ENCODE results near the gene SFMBT2. TPM values are rescaled to one million over a fixed set of nuclear protein-coding genes. Genes with fewer than 3 reads are reported as not detected.

SFMBT2 gene
- 1.8 and 3.5 TPM in 2 replicates for total RNA-seq (2014; rRNA removed; shearing (Covaris generic))

DNA sequence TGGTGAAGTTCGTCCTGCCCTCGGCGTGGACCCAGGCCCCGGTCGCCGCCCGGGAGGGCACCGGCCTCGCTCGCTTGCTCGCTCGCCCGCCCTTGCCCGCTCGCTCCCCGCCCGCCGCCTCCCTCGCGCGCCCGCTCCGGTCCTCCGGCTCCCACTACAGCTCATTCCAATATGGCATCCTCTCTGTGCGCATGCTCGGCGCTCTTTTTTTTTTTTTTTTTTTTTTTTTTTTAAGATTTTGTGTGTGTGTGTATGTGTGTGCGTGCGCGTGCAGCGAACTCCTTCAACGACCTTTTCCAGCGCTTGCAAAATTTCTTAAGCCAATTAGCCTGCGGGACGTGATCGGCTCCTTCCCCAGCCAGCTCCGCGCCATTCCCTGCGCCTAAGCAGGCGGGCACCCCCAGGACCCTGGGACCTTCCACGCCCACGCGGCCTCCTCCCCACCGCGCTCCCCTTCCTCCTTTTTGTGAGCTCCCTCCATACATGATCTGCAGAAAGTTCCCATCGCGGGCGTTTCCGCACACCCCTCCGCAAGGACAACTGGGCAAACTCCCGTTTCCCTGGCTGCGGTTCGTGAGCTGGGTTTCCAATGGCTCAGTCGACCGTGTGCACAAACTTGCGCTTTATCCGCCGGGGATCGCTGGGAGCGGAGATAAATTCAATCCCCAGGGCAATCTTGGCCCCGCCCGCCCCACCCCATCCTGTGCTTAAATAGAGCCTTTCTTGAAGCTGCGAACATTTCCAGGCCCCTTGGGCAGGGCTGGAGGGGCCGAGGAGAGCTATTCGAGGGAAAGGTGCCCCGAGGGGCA, at the start of gene SFMBT2:
SFMBT2 (minus strand) TSS at position 173 of the 809 bp plus-strand sequence. CDS start 29,136 bp downstream, outside the sequence.
- Histone ChIP-seq H3K4me3 (ENCODE audit: insufficient read depth, low read depth, low read length) (peak within 1 kb of the TSS; percentile 73), H3K36me3 (replicated peaks; ENCODE audit: control insufficient read depth, insufficient read depth, low read length) (no peaks in the 10 kb centered on the region), H3K27me3 (ENCODE audit: control insufficient read depth, insufficient read depth, low read length) (peaks cover 69% of the 10 kb centered on the region)
- DNase-seq, result peak; percentile 95

DNA sequence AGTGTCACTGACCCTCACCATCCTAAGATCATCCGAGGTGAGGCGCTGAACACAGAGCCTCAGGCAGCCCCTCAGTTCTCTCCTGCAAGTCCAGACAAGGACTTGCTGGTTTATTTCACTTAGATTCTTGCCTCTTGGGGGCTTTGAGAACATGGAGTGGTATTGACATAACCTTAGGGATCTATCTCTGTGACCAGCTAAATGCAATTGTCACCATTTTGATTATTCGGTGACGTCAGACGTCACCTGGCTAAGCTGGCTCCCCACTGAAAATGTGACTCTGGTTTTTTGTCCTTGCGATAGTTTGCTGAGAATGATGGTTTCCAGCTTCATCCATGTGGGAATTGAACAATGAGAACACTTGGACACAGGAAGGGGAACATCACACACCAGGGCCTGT, 49.2 kb upstream of the SFMBT2 start:
- H3K27me3 ChIP-seq (ENCODE audit: control insufficient read depth, insufficient read depth, low read length), result no peaks in the 10 kb centered on the region
- no peak for DNase-seq
- no peak overlapping the region for H3K4me3 ChIP-seq (ENCODE audit: insufficient read depth, low read depth, low read length)
- H3K36me3 ChIP-seq (replicated peaks; ENCODE audit: control insufficient read depth, insufficient read depth, low read length), result no peaks in the 10 kb centered on the region

DNA sequence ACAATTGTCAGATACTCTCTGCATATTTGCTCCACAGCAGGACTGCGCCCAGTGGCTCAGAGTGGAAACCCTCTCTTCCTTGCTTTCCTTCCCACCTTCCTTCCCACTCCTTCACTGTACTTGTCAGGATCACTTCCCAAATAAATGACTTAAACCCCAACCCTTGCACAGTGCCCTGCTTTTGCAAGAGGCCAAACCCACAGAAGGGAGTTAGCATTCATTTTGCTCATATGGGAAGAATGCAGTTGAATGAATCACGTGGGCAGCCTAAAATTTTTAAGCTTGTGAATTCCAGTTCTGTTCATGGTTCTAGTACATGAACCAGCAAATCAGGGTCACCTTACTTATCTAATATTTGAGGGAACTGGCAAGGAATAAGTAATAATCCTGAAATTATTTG, 47.7 kb upstream of the SFMBT2 start:
- Histone ChIP-seq H3K4me3 (ENCODE audit: insufficient read depth, low read depth, low read length) (no peak overlapping the region), H3K27me3 (ENCODE audit: control insufficient read depth, insufficient read depth, low read length) (no peaks in the 10 kb centered on the region), H3K36me3 (replicated peaks; ENCODE audit: control insufficient read depth, insufficient read depth, low read length) (no peaks in the 10 kb centered on the region)
- DNase-seq, result peak; percentile 26

GRCh38 chr10:7457478-7458316, 46.9 kb upstream of the SFMBT2 start:
- Histone ChIP-seq H3K36me3 (replicated peaks; ENCODE audit: control insufficient read depth, insufficient read depth, low read length) (no peaks in the 10 kb centered on the region), H3K27me3 (ENCODE audit: control insufficient read depth, insufficient read depth, low read length) (no peaks in the 10 kb centered on the region), H3K4me3 (ENCODE audit: insufficient read depth, low read depth, low read length) (no peak overlapping the region)
- DNase-seq, result no peak

GRCh38 chr10:7449063-7449695, 38.3 kb upstream of the SFMBT2 start:
- DNase-seq, result no peak
- Histone ChIP-seq H3K27me3 (ENCODE audit: control insufficient read depth, insufficient read depth, low read length) (no peaks in the 10 kb centered on the region), H3K4me3 (ENCODE audit: insufficient read depth, low read depth, low read length) (no peak overlapping the region), H3K36me3 (replicated peaks; ENCODE audit: control insufficient read depth, insufficient read depth, low read length) (no peaks in the 10 kb centered on the region)

GRCh38 chr10:7445474-7446185, 34.8 kb upstream of the SFMBT2 start:
- no peak for DNase-seq
- no peak overlapping the region for H3K4me3 ChIP-seq (ENCODE audit: insufficient read depth, low read depth, low read length)
- H3K27me3 ChIP-seq (ENCODE audit: control insufficient read depth, insufficient read depth, low read length), result no peaks in the 10 kb centered on the region
- H3K36me3 ChIP-seq (replicated peaks; ENCODE audit: control insufficient read depth, insufficient read depth, low read length), result no peaks in the 10 kb centered on the region

DNA sequence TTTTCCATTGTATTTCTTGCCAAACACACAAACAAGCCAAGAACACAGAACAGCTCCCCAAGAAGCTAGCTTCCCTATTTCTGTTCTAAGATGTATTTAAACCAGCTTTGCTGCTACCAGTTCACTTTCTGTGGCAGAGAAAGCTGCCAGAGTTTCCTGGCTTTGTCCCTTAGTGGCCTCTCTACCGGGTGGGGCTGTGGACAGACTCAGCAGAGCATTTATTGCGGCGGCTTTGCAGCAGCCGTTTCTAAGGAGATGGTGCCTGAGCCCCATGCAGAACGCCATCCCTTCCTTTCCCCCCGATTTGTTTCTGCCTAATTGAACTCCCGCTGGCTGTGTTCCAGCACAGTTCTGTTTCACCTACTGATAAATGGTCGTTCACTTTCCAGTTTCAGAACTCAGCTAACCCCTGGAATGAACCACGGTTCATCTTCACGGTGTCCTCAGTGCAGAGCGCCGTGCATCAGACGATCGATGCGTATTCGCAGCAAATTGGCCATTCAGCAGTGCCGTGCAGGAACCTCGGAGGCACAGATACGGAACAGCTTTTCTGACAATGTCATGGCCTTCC, 33.8 kb upstream of the SFMBT2 start:
- no peak for DNase-seq
- no peaks in the 10 kb centered on the region for H3K36me3 ChIP-seq (replicated peaks; ENCODE audit: control insufficient read depth, insufficient read depth, low read length)
- H3K27me3 ChIP-seq (ENCODE audit: control insufficient read depth, insufficient read depth, low read length), result no peaks in the 10 kb centered on the region
- no peak overlapping the region for H3K4me3 ChIP-seq (ENCODE audit: insufficient read depth, low read depth, low read length)

DNA sequence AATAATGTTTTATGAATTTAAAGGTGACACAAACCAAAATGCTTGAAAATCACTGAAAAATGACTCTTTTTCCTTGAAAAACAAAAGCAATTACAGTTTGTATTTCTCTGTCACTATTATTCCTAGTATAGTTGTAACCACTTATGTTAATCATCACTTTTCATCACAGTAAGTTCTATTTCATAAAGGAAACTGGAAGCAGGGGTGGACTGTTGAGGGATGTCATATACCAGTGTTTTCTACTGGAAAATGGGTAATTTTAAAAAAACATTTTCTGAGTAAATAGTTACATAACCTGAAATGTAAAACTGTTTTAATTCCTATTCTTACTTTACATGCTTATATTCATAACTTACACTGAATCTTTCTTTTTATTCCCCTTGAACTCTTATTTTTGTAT, 32.2 kb upstream of the SFMBT2 start:
- H3K4me3 ChIP-seq (ENCODE audit: insufficient read depth, low read depth, low read length), result no peak overlapping the region
- no peaks in the 10 kb centered on the region for H3K27me3 ChIP-seq (ENCODE audit: control insufficient read depth, insufficient read depth, low read length)
- H3K36me3 ChIP-seq (replicated peaks; ENCODE audit: control insufficient read depth, insufficient read depth, low read length), result no peaks in the 10 kb centered on the region
- no peak for DNase-seq

- H3K27me3 ChIP-seq (ENCODE audit: control insufficient read depth, insufficient read depth, low read length), result no peaks in the 10 kb centered on the region
- DNase-seq, result no peak
- H3K36me3 ChIP-seq (replicated peaks; ENCODE audit: control insufficient read depth, insufficient read depth, low read length), result no peaks in the 10 kb centered on the region
- no peak overlapping the region for H3K4me3 ChIP-seq (ENCODE audit: insufficient read depth, low read depth, low read length)
Observed at GRCh38 chr10:7441403-7442147, 30.7 kb upstream of the SFMBT2 start.

DNA sequence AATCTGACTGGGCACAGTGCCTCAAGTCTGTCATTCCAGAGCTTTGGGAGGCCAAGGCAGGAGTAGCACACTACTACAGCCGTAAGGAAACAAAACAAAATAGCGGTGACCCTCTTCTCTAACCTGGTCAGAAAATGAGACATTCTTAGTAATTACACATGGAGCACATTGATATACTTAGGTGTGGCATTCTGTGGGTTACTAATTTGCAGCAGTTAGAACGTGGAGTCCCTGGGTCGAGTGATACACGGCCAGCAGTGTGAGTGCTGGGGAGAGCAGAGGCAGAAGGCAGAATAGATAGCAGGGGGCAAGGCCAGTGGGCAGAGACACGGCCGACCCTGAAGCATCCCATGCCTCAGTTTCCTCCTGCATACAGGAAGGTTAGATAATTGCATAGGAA, 28.9 kb upstream of the SFMBT2 start:
- H3K4me3 ChIP-seq (ENCODE audit: insufficient read depth, low read depth, low read length), result no peak overlapping the region
- no peak for DNase-seq
- H3K27me3 ChIP-seq (ENCODE audit: control insufficient read depth, insufficient read depth, low read length), result no peaks in the 10 kb centered on the region
- no peaks in the 10 kb centered on the region for H3K36me3 ChIP-seq (replicated peaks; ENCODE audit: control insufficient read depth, insufficient read depth, low read length)

DNA sequence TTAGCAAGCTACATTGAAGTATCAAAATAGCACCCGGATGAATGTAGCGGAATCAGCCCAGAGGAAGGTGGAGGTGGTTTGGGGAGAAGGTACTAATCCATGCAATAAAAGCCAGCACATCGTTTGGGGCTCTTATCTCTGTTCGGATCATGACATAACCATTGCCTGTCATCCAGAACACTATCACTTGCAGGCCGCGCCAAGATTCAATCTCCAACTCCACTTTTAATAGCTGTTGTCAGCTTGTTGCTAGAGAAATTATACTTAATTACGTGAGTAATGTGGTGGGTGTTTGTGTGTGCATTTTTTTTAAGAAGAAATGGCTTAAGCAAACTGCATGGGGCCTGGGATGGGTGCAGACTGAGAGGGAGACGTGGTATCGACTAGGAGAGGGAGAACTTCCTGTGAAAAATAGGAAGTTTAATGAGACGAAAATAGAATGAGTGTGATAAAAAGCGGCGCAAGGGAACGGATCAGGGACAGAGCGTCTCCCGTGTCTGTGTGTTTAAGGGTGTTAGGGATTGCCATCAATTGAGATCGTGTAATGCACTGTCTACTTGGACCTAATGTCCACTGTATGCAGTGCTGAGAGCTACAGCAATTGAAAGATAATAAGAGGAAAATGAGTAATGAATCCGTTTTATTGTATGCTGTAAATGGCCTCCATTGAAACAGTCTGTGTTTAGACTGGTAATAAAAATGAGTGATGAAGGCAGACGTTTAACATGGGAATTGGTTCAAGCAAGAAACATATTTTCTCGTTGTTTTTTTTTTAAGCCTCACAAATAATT, 27.6 kb upstream of the SFMBT2 start:
- no peak overlapping the region for H3K4me3 ChIP-seq (ENCODE audit: insufficient read depth, low read depth, low read length)
- H3K36me3 ChIP-seq (replicated peaks; ENCODE audit: control insufficient read depth, insufficient read depth, low read length), result no peaks in the 10 kb centered on the region
- no peaks in the 10 kb centered on the region; the same call in 1 of the 2 replicates for H3K27me3 ChIP-seq (ENCODE audit: control insufficient read depth, insufficient read depth, low read length)
- no peak for DNase-seq

GRCh38 chr10:7436490-7437100, 25.8 kb upstream of the SFMBT2 start:
- H3K27me3 ChIP-seq (ENCODE audit: control insufficient read depth, insufficient read depth, low read length), result no peaks in the 10 kb centered on the region; the same call in 1 of the 2 replicates
- H3K36me3 ChIP-seq (replicated peaks; ENCODE audit: control insufficient read depth, insufficient read depth, low read length), result no peaks in the 10 kb centered on the region
- DNase-seq, result no peak
- no peak overlapping the region for H3K4me3 ChIP-seq (ENCODE audit: insufficient read depth, low read depth, low read length)

All from H7 (cell line).